ENCODE results near the gene DPYSL3.

DPYSL3 gene

DNA sequence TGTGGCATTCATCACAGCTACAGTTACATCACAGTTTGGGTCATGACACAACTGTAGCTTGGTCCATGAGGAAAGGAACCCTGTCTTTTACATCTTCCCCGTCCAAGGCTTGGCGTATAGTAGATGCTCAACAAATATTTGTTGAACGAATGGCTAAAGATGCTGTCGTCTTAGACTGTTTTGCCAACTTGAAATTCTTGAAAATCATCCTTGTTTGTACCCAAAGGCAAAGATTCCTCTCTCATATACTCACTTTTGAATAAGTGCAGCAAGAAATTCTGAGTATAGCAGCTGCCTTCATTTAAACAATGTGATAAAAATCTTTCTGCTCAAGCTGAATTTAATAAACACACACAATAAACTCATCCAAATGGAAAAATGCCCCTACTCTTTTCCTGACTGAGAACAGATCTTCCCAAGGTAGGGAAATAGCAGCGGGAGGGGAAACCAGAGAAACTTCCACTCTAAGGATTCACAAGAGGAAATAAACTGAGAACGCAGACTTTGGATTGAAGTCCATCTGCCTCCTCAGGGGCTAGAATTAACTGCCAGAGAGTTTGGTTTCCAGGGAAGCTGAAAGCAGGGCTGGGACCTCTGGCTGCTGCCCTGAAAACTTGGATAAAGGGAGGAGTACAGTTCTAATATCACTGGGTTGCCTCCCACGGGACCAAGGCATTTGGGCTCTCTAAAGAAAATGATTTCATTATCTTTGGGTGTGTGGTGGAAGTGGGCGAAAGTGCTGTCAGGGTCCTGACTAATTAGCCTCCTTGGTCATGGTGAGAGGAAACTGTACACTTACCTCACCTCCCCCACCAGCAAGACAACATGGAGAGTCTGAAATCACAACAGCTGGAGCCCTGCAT is 99.1 kb downstream of the DPYSL3 start:
- Mint-ChIP-seq H3K4me3 (no peak overlapping the region), H3K27me3 (peaks cover 23 to 24% of the 10 kb centered on the region in 2 donors)
- no peak for ATAC-seq (replicated peaks)

DNA sequence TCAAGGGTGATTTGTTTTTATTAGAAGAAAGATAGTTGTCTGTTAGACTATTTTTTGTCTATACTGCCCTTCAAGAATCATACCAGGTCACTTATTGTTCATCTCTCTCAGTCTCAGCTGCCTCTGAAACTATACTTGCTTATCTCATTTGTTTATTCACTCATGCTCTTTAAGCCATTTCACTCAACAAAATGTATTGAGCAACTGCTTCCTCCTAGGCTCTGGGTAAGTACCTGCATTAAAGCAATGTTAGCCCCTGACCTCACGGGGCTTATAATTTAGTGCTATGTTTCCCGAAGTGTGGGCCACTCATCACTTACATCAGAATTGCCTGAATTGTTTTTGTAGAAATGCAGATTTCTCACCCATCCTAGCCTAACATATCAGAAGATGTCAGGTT is 100.9 kb downstream of the DPYSL3 start:
- Mint-ChIP-seq H3K27ac (no peak overlapping the region), H3K4me3 (no peak overlapping the region), H3K9me3 (no peaks in the 10 kb centered on the region), H3K4me1 (ENCODE audit: low read depth in 2 of 2) (peaks cover 0 to 2% of the 10 kb centered on the region in 2 donors), H3K27me3 (peaks cover 15 to 16% of the 10 kb centered on the region in 2 donors), H3K36me3 (ENCODE audit: insufficient read depth) (no peaks in the 10 kb centered on the region)
- DNase-seq (no peak), ATAC-seq (replicated peaks) (no peak)

More for the DNA sequence above, 99.1 kb downstream of the DPYSL3 start:
- no peaks in the 10 kb centered on the region for H3K9me3 Mint-ChIP-seq
- DNase-seq = no peak
- H3K27ac Mint-ChIP-seq = no peak overlapping the region
- no peaks in the 10 kb centered on the region for H3K4me1 Mint-ChIP-seq (ENCODE audit: low read depth in 2 of 2)
- H3K36me3 Mint-ChIP-seq (ENCODE audit: insufficient read depth) = no peaks in the 10 kb centered on the region

- DNase-seq (no peak), ATAC-seq (replicated peaks) (no peak)
- Mint-ChIP-seq H3K4me1 (ENCODE audit: low read depth in 2 of 2) (peaks cover 0 to 2% of the 10 kb centered on the region in 2 donors), H3K27ac (no peak overlapping the region), H3K9me3 (no peaks in the 10 kb centered on the region), H3K27me3 (peaks cover 11 to 13% of the 10 kb centered on the region in 2 donors), H3K4me3 (no peak overlapping the region), H3K36me3 (ENCODE audit: insufficient read depth) (no peaks in the 10 kb centered on the region)
These were observed 102.7 kb downstream of the DPYSL3 start for GRCh38 chr5:147407094-147407681.

DNA sequence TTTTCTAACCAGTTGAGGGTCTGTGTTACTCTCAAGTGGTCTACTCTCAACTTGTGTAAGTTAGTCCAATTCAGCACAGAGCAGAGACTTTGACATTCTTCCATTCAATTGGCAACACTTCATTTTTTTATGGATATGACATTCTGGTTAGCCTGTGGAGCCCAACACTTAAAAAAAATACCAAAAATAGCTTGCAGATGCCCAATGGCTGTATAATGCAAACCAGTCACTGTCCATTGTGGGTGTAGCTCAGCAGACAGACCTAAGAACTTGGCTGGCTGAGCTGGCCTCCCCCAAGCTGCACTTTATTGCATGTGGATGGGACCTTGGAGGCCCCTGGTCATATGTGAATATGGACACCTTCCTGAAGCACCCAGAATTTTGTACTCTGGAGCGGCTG is 103.2 kb downstream of the DPYSL3 start:
- Mint-ChIP-seq H3K27me3 (peaks cover 11 to 13% of the 10 kb centered on the region in 2 donors), H3K4me1 (ENCODE audit: low read depth in 2 of 2) (peaks cover 0 to 2% of the 10 kb centered on the region in 2 donors), H3K36me3 (ENCODE audit: insufficient read depth) (no peaks in the 10 kb centered on the region), H3K27ac (no peak overlapping the region), H3K4me3 (no peak overlapping the region), H3K9me3 (no peaks in the 10 kb centered on the region)
- no peak for DNase-seq
- no peak for ATAC-seq (replicated peaks)

GRCh38 chr5:147404706-147405105 is 105.2 kb downstream of the DPYSL3 start:
- DNase-seq (no peak), ATAC-seq (replicated peaks) (no peak)
- H3K4me1 Mint-ChIP-seq (ENCODE audit: low read depth in 2 of 2) = peaks cover 0 to 2% of the 10 kb centered on the region in 2 donors
- no peaks in the 10 kb centered on the region for H3K9me3 Mint-ChIP-seq
- no peak overlapping the region for H3K27ac Mint-ChIP-seq
- no peaks in the 10 kb centered on the region for H3K36me3 Mint-ChIP-seq (ENCODE audit: insufficient read depth)
- peaks cover 11 to 19% of the 10 kb centered on the region in 2 donors for H3K27me3 Mint-ChIP-seq
- no peak overlapping the region for H3K4me3 Mint-ChIP-seq

DNA sequence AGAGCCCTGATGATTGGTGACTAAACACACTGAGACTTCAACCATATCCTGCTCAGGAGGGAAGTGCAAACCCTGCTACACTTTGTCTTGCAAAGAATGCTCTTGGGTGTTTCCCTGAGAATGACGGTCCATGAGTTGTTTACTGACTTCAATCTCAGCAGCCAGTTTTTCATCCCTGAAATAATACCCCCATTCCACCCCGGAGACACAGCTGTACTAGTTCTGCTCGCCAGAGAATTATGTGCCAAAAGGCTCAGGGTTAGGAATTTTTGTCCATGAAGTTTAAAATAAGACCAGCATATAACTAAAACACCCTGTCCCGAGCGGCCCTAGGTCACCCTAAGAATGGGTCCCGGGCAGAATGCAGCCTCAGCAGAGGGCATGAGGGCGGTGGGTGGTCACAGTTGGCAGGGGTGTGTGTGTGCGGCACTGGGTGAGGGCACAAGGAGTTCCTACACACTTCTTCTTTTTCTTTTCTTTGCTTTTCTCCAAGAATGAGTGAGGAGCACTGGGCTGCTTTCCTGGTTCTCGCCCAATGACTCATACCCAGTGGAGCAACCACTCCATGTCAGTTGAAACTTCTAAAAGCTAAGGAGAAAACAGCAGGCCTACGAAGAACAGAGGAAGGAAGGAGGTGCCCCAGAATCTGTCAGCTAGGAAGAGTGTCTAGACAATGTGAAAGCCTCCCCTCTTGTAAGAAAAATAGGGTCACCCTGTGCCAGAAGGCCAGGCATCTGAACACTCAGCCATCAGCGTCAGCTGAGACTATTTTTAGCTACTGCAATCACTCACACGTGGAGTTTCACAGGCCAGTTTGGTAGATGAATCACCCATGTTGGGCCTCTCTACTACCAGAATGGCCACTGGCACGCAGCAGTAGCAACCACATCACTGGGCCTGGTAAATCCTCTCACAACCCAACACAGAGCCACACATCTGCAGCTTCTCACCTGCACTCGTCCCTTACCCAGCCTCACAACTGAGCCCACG is 105.9 kb downstream of the DPYSL3 start:
- H3K9me3 Mint-ChIP-seq = no peaks in the 10 kb centered on the region
- no peak for DNase-seq
- peaks cover 11 to 19% of the 10 kb centered on the region in 2 donors for H3K27me3 Mint-ChIP-seq
- H3K36me3 Mint-ChIP-seq (ENCODE audit: insufficient read depth) = no peaks in the 10 kb centered on the region
- no peak overlapping the region for H3K27ac Mint-ChIP-seq
- no peak for ATAC-seq (replicated peaks)
- no peak overlapping the region for H3K4me3 Mint-ChIP-seq
- H3K4me1 Mint-ChIP-seq (ENCODE audit: low read depth in 2 of 2) = peaks cover 0 to 2% of the 10 kb centered on the region in 2 donors

- Mint-ChIP-seq H3K27me3 (peaks cover 0 to 19% of the 10 kb centered on the region in 2 donors), H3K36me3 (ENCODE audit: insufficient read depth) (no peaks in the 10 kb centered on the region), H3K4me1 (ENCODE audit: low read depth in 2 of 2) (peaks cover 0 to 2% of the 10 kb centered on the region in 2 donors), H3K4me3 (no peak overlapping the region), H3K9me3 (no peaks in the 10 kb centered on the region), H3K27ac (no peak overlapping the region)
- ATAC-seq (replicated peaks) = no peak
- DNase-seq = no peak
These were observed 109.0 kb downstream of the DPYSL3 start for GRCh38 chr5:147400881-147401280.

- Mint-ChIP-seq H3K27me3 (peaks cover 0 to 19% of the 10 kb centered on the region in 2 donors), H3K9me3 (no peaks in the 10 kb centered on the region), H3K4me3 (no peak overlapping the region), H3K4me1 (ENCODE audit: low read depth in 2 of 2) (peaks cover 0 to 2% of the 10 kb centered on the region in 2 donors), H3K27ac (no peak overlapping the region), H3K36me3 (ENCODE audit: insufficient read depth) (no peaks in the 10 kb centered on the region)
- no peak for DNase-seq
- ATAC-seq (replicated peaks) = no peak
These were observed 109.6 kb downstream of the DPYSL3 start for GRCh38 chr5:147400126-147400809.

GRCh38 chr5:147398860-147399259 is 111.0 kb downstream of the DPYSL3 start:
- no peaks in the 10 kb centered on the region for H3K9me3 Mint-ChIP-seq
- H3K27me3 Mint-ChIP-seq = peaks cover under 1 to 10% of the 10 kb centered on the region in 2 donors
- no peak overlapping the region for H3K27ac Mint-ChIP-seq
- H3K36me3 Mint-ChIP-seq (ENCODE audit: insufficient read depth) = no peaks in the 10 kb centered on the region
- no peaks in the 10 kb centered on the region for H3K4me1 Mint-ChIP-seq (ENCODE audit: low read depth in 2 of 2)
- DNase-seq (no peak), ATAC-seq (replicated peaks) (no peak)
- H3K4me3 Mint-ChIP-seq = no peak overlapping the region

GRCh38 chr5:147397616-147398015 is 112.3 kb downstream of the DPYSL3 start:
- no peak for ATAC-seq (replicated peaks)
- no peak overlapping the region for H3K27ac Mint-ChIP-seq
- no peaks in the 10 kb centered on the region for H3K36me3 Mint-ChIP-seq (ENCODE audit: insufficient read depth)

DNA sequence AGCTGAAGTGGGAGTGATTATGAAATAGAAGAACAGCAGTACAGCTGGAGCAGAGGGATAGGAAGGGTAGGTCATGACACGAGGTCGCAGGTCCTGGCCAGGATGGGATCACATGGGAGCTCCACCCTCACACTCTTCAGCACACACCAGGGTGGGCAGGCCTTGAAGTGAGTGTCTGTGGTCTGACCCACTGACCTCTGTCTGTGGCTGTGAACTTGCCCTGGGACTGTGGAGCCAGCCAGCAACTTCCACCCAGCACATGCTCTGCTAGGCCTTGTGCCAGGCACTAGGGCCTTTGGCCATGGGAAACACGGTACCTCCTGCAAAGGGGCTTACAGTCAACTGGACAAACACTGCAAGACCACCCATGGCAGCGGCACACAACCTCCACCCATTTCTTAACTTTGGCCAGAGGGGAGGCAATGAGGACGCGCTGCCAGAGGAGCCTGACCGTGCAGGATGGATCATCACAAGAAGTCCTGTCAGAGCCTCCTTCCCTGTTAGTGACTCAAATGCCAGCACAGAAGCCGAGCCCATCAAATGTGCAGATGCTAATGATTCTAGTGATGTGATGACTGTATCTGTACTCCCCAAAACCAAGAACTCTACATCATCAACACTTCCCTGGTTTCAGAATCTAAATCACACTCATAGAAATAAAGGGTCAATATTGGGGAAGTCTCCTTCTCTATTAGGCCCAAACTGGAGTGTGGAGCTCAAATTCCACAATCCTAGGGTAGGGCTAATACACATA is 113.6 kb downstream of the DPYSL3 start:
- DNase-seq (no peak), ATAC-seq (replicated peaks) (no peak)
- no peak overlapping the region for H3K4me3 Mint-ChIP-seq
- H3K36me3 Mint-ChIP-seq (ENCODE audit: insufficient read depth) = no peaks in the 10 kb centered on the region
- H3K9me3 Mint-ChIP-seq = no peaks in the 10 kb centered on the region
- H3K27me3 Mint-ChIP-seq = peaks cover 17 to 27% of the 10 kb centered on the region in 2 donors
- H3K4me1 Mint-ChIP-seq (ENCODE audit: low read depth in 2 of 2) = no peaks in the 10 kb centered on the region
- H3K27ac Mint-ChIP-seq = no peak overlapping the region

More at GRCh38 chr5:147397616-147398015, 112.3 kb downstream of the DPYSL3 start:
- Mint-ChIP-seq H3K4me1 (ENCODE audit: low read depth in 2 of 2) (no peaks in the 10 kb centered on the region), H3K27me3 (peaks cover 12 to 20% of the 10 kb centered on the region in 2 donors), H3K4me3 (no peak overlapping the region), H3K9me3 (no peaks in the 10 kb centered on the region)
- no peak for DNase-seq
